TTC549 (cell line): ENCODE measurements around the gene CCDC192.
A peak's percentile ranks its signal among the peaks of the same experiment; 100 is the strongest.
"Not testable (repeated sequence)": the region's sequence is repeated elsewhere in the genome, so short reads cannot be mapped to it uniquely, and the experiment has no call there.

Experiments
- FAIRE-seq: peaks from 2 replicates; lab custom pipeline; 2012; peaks lifted over from hg19 to GRCh38; lab: Jason Lieb, UNC

CCDC192 gene

DNA sequence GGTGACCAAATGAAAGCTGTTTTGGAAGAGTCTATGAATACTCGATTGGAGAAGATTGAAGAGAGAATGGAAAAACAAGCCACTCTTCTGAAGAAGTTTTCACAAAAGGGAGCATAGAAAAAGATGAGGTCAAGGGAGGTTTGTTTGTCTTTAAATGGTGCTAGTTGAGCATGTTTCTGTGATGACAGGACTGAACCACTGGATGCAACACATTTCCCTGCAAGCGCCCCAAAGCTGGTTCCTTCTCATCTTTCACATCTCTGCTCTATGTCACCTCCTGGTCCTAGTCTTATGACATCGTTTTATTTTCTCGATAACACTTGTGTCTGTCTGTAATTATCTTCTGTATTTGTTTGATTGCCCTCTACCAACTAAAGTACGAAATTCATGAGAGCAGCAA lies 3.8 kb upstream of the CCDC192 start:
- no peak for FAIRE-seq

DNA sequence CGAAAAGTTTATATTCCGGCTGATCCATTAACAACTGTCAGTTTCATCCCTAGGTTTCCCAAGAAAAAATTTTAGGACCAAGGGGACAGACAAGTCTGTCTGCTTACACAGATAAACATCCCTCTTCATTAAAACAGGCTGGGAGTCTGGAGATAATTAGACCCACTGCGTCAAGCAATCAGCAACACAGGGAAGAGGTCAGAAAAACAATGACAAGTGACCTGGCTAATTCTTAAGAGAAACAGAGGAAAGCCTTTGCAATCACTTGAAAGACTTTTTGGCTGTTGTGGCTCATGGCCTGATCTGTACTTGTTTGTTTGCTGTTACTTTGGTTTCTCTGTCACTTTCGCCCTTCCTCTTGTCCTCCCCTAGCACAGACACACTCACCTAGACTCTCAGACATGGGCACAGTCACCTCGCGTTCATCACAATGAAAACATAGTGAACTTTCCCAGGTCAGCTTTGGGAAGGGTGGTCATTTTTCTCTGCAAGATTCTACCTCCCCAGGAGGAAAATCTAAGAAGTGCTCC lies 2.9 kb upstream of the CCDC192 start:
- FAIRE-seq = no peak

DNA sequence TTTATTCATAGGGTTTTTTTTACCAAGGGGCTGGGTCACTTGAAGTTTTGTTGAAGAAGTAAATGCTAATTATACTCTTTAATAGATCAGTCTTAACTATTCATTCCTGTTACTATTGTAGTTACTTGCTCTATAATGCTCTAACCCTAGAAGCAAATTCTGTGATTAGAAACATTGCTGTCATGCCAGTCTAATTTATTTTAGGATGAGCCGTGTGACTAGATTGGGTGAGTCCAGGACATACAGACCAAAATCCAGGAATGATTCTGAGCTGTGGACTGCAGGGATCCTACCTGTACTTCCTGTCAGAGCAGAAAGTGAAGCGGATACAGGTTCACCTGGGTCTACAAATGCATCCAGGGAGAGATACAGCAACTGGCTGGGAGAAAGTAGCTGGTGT lies 757 bp upstream of the CCDC192 start:
- no peak for FAIRE-seq

DNA sequence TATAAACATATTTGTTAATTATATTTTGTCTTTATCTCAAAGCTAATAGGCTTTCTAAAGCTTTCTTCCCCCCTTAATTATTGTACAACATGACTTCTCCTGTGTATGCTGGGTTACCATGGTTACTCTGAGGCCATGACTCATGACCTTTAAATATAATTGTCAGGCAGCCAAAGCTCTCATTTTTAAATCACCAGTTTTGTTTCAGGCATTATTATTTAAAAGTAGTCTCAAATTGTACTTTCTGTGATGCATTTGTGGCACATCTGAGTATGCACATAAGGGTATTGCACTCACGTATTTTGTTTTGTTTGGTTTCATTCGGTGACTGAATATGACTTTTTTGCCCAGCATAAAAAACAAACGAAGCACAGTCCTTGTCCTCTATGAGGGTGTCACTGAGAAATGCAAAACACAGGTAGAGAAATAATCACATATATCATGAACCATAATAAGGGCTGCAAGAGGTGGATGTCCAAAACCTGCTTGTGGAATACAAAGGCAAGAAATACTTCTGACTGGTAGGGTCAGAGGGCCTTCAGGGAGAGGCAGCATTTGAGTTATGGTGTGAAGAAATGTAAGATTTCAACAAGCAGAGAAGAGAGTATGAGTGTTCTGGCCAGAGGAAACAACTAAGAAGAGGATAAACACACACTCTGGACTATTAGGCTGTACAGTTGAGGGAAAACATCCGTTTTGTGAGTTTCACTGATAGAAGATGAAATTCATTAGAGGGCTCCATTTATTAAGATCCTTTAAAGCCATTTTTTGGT lies 2.1 kb downstream of the CCDC192 start:
- no peak for FAIRE-seq

DNA sequence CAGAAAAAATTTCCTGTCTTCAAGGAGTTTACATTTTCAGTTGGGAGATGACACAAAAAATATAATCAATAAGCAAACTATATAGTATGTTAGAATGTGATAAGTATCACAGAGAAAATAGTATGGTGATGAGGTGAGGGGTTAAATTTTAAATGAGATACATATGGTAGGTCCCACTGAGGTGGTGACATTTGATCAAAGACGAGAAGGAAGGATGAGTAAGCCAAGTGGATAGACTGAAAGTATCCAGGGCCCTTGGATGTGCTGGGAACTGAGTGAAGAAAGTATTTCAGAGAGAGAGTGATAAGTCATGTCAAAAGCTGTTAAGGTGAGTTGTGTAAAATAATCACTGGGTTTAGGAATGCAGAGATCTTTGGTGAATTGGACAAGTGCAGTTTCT lies 3.5 kb downstream of the CCDC192 start:
- no peak for FAIRE-seq

DNA sequence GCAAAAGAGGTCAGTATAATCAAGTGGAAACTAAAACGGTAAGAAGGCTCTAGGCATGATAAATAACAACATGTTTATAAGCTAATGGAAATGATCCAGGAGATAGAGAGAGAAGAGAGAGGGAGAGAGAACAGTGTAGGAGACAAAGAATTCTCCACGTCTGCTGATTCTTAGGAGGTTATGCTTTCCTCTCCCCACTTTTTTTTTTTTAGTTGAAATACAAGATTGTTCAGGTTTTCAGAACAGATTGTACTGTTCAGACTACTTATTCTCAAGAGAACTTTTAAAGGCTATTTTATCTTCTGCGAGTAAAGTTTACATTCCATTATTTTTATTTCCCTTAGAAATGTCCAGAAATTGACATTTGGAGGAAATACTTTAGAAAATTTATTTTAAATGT lies 4.0 kb downstream of the CCDC192 start:
- no peak for FAIRE-seq

DNA sequence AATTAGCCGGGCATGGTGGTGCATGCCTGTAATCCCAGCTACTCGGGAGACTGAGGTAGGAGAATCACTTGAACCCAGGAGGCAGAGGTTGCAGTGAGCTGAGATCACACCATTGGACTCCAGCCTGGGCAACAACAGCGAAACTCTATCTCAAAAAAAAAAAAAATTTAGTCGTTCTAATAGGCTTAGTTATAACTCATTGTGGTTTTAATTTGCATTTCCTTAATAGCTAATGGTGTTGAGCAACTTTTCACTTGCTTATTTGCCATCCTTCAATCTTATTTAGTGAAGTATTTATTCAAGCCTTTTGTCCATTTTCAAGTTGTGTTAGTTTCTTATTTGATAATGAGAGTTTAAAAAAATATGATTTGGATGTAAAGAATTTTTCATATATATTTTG lies 9.9 kb downstream of the CCDC192 start:
- FAIRE-seq = not testable (repeated sequence)

DNA sequence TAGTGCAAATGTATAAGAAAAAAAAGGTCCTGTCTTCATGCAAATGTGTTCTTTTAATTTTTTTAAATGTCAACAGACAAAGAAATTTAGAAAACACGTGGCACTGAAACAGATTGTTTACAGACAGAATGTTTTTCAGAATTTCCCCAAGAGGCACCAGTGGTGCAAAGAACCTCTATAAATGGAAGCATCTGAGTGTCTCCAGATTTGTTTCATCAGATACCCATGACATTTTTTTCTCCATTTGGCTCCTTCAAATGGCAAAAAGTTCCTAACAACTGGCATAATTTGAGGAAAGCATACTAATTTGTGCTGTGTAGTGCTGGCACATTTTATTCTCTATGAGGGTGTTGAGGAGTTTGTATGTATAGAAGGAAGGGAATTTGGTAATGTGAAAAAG lies 15.0 kb downstream of the CCDC192 start:
- no peak for FAIRE-seq

DNA sequence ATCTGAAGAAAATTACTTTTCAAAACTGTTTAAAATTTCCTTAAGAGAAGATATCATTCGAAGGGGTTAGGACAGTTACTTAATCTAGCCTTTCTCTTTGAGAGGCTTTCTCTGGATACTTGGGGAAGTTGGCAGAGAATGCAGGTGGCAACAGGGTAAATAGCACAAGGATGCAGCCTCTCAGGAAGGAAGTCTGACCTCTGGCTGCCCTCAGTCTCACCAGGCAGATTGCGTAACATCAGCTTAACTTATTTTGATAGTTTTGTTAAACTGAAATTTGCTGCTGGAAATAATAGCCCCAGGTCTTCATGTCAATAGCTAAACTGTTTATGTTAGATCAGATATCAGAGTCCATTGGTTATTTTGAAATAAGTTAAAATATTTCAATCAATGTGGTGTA lies 20.4 kb downstream of the CCDC192 start:
- FAIRE-seq = no peak

DNA sequence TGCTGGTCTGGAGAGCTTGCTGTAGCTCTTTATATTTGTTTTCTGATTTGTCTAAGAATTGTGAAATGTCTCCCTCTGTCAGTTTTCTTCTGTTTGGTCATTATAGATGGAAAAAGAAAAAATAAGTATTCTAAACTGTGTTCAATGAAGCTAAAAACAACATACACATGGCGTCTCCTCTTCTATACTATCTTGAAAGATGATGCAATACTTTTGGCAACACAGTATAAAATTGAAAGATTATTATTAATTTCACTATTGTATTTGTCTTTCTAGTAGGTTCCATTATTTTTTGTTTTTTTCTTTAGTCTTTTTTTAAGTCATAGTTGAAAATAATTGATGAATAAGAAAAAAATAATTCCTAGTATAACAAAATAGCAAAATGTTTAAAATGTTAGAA lies 22.5 kb downstream of the CCDC192 start:
- FAIRE-seq = peak; percentile 3

DNA sequence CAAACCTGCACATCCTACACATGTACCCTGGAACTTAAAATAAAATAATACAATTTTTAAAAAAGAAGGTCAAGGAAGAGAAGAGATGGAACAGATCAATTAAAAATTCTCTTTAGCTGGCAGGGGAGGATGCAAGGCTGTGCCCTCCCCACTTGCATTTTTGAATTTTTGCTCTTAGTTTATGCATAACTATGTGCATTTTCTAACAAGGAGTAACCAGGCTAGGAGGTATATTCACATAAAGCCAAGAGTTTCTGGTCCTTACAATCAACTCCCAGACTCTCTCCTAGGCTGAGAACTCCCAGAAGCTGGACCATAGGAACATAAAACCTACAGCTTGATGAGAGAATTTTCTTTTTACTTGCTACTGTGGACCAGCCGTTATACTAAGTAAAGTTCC lies 29.8 kb downstream of the CCDC192 start:
- no peak for FAIRE-seq

DNA sequence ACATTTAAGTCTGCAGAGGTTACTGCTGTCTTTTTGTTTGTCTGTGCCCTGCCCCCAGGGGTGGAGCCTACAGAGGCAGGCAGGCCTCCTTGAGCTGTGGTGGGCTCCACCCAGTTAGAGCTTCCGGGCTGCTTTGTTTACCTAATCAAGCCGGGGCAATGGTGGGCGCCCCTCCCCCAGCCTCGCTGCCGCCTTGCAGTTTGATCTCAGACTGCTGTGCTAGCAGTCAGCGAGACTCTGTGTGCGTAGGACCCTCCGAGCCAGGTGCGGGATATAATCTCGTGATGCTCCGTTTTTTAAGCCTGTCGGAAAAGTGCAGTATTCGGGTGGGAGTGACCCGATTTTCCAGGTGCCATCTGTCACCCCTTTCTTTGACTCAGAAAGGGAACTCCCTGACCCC lies 36.2 kb downstream of the CCDC192 start:
- not testable (repeated sequence) for FAIRE-seq

DNA sequence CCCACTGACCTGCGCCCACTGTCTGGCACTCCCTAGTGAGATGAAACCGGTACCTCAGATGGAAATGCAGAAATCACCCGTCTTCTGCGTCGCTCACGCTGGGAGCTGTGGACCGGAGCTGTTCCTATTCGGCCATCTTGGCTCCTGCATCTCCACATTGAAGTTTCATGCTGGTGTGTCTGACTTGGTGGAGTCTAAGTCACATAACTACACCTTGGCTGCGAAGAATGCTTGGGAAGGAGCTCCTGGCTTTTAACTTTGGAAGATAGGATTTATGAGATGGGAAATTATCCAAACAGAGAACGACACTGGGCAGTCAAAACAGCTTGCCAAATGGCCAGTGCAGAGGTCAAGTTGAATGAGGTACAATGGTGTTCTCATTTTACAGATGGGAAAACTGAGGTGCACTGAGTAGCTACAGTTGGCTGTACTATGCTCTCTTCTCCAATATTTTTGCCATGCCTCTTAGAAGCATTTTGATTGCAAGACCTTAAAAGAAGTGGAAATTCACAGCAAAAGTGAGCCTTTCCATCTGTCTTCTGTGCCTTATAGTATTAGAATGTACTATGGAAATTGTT lies 36.7 kb downstream of the CCDC192 start:
- FAIRE-seq = no peak

DNA sequence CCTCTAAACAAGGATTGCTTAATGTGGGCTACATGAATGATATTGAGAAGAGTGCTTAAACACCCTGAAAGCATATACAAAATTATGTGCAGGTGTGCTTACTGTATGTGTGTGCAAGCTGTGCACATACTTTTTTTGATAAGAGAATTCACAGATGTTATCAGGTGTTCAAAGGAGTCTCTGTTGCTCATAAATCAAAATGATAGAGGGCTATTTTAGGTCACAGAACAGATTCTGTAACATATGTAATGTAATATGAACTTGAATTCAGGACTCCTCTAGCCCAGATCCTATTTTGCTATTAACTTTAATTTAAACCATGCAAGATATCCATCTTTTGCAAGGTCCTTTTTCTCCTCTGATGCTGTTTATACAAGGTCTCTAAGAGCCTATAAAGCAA lies 38.2 kb downstream of the CCDC192 start:
- no peak for FAIRE-seq

DNA sequence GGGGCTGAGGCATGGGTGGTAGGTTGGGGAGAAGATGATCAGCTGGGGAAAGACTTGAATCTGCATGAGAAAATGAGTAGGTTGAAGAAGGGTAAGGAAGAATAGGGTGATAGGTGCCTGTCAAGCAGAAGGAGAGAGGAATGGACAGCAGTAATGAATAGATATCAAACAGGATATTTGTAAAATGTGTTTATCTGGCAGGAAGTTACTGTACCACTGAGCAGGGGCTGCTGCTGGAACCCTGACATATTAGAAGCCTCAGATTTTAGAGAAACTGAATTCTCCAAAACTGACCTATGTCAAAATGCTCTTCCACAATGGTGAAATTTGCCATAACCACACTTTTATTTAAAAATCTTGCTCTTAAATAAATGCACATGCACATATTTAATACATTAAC lies 41.0 kb downstream of the CCDC192 start:
- FAIRE-seq = no peak

DNA sequence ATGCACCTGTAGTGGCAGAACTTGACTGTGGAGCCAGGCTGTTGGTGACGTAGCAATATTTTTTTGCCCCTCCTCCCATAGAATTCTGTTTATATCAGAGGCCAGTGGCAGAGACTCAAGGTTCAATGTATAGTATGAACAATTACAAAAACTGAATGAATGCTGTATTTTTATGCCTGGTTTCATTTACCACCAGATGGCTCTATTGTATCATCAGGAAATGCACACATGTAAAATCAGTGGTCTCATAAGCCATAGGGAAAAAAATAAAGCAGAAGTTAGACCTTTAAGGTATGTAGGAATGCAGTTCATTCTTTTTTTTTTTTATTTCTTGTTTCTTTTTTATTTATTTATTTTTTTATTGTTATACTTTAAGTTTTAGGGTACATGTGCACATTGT lies 43.6 kb downstream of the CCDC192 start:
- FAIRE-seq = no peak

DNA sequence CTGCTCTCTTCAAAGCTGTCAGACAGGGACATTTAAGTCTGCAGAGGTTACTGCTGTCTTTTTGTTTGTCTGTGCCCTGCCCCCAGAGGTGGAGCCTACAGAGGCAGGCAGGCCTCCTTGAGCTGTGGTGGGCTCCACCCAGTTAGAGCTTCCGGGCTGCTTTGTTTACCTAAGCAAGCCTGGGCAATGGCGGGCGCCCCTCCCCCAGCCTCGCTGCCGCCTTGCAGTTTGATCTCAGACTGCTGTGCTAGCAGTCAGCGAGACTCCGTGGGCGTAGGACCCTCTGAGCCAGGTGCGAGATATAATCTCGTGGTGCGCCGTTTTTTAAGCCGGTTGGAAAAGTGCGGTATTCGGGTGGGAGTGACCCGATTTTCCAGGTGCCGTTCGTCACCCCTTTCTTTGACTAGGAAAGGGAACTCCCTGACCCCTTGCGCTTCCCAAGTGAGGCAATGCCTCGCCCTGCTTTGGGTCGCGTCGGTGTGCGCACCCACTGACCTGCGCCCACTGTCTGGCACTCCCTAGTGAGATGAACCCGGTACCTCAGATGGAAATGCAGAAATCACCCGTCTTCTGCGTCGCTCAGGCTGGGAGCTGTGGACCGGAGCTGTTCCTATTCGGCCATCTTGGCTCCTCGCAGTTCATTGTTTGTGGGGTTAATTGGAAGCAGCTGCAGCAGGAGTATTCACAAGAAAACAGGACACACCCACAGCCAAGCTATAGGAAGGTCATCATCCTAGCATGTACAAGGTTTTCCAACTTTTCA lies 49.5 kb downstream of the CCDC192 start:
- FAIRE-seq = not testable (repeated sequence)

DNA sequence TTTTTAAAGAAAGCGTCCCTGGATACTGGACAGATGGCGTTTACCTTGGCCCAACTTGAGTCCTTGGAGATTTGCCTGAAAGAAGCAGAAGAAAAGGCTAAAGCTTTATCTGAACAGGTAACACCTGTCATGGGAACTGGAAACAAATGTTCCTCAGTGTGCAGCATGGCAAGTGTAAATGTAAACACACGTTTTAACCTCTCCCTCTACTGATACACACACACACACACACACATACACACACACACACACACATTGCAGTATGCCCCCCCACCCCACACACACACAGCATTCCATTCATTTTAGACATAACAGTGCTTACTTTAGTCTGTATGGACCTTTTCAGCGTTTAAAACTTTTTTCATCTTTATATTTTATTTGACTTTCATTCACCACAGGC lies 51.1 kb downstream of the CCDC192 start:
- FAIRE-seq = no peak

DNA sequence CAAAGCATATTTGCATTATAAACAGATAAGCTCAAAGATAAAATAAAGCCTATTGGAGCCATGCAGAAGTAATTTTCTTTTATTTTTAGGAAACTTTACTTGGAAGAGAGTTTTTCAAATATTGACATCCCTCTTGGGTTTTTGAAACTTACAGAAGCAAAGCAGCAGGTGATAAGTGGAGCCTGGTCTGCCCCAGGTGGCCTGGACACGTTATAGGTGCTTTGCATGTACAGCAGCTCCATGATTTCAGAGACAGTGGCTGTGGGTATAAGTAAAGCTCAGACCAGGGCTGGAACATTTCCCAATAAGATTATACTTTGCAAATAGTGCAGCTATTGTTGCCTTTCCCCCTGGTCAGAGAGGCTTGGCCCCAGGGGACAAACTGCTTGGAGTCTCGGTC lies 51.5 kb downstream of the CCDC192 start:
- no peak for FAIRE-seq

DNA sequence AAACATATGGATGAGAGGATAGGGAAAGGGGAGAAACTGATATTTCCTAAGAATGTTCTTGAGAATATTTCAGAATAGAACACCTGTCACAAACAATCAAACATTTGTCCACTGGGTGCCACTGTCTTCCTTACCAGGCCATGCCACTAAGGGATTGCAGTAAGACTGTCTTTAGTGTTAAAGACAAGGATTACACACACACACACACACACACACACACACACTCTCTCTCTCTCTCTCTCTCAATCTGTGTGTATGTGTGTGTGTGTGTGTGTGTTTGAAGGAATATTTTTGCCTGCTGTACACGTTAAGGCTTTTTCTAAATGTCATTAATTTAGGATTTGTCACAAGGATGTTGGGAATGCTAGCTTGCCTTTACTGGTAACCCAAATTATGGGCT lies 54.4 kb downstream of the CCDC192 start:
- FAIRE-seq = no peak

DNA sequence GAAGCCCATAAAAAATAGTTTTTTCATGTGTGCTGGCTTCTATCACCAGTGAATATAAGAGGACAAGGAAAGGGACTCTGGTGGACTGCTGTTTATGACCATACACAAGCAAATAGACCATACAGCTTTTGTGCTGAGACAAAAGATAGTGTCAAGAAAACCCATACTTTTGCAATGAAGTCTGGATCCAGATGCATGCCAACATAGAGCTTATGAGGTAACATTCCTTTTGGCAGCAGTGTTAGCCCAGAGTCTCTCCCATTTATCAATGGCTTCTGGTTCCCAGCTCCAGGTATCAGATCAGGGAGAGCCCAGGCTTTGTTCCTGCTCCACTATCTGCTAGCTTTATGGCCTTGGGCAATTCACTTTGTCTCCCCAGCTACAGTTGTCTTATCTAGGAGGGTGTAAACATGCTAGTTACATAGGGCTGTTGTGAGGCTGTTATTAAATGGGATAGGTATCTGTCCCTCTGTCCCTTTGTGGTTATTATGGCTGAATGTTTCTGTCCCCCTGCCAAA lies 55.6 kb downstream of the CCDC192 start:
- no peak for FAIRE-seq

DNA sequence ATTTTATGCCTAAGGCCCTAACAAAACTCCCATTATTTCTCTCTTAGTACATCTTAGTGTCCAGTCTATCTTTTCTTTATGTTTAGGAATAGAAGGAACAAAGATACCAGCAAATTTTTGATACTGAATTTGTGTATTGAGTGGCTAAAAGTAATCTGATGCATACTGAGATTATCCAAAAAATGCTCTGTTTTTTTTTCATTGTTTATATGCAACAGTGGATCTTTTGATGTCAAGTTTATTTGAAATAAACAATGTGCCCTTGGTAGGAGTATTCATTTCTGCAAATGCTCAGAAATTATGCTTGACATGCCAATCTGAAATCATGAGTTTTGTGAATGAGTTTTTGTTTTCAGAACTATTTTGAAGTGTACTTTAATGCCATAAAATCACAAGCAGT lies 58.7 kb downstream of the CCDC192 start:
- FAIRE-seq = no peak

DNA sequence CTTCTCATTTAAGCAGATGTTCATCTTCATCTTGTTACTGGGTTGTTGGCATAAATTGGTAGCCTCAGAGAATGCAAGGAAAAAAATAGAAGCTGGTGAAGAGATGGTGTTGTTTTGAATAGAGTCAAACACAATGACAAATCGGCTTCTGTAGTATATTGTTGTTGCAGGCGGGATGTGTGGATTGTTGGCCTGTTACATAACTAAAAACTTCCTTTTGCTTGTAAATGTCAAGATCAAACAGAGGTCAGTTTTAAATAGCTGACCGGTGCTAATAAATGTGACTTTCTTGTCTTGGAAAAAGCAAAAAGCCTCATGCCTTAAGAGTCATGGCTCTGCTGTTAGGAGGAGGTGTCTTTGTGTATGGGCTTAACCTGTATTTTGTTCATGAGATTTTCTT lies 59.2 kb downstream of the CCDC192 start:
- FAIRE-seq = no peak
